PC-3 (cell line): Measurements from ENCODE around the gene AUTS2. TPM values are rescaled to one million over a fixed set of nuclear protein-coding genes. Genes with fewer than 3 reads are reported as not detected.

Experiments
- ATAC-seq: fragments of 200-7000 bp; cut with Tn5 transposase; 2 replicates; pipeline ENCODE4 v1.9.1; 2020; ENCODE audit warnings: mild to moderate bottlenecking, moderate library complexity
- BruUV-seq: library from RNA; stranded (reverse); fragments of 400-500 nt; replicated peaks from 2 replicates; lab custom pipeline; 2021; lab: Mats Ljungman, UMichigan
- CTCF ChIA-PET: fragments of 300-600 bp; sonication (Branson Sonifier 250); formaldehyde crosslinking; loops from one replicate; lab custom pipeline; 2022; ENCODE audit warnings: antibody characterized with exemption; lab: Charles Lee
- POLR2A ChIA-PET: fragments of 300-600 bp; sonication (Branson Sonifier 250); formaldehyde crosslinking; loops from one replicate; lab custom pipeline; 2022; ENCODE audit warnings: antibody characterized with exemption; ENCODE audit not compliant: unreplicated experiment; lab: Charles Lee
- DNase-seq: peaks from one replicate; pipeline ENCODE4 v3.0.0-alpha.2; 2015
- H2AFZ ChIP-seq: fragments of 300-600 bp; sonication (generic); 2 replicates; pipeline ENCODE4 v1.6.0; 2016; ENCODE audit warnings: antibody characterized with exemption, low read length
- H3F3A ChIP-seq: fragments of 300-600 bp; sonication (generic); one replicate; pipeline ENCODE4 v1.6.0; 2017; ENCODE audit warnings: antibody characterized with exemption, low read length, control low read depth, mild to moderate bottlenecking; ENCODE audit not compliant: unreplicated experiment
- H3K27ac ChIP-seq: fragments of 300-600 bp; sonication (generic); 2 replicates; pipeline ENCODE4 v1.5.1; 2016; ENCODE audit warnings: mild to moderate bottlenecking, low read length
- H3K27me3 ChIP-seq: fragments of 300-600 bp; sonication (generic); 2 replicates; pipeline ENCODE4 v1.6.1; 2016; ENCODE audit warnings: low read length, mixed read lengths
- H3K36me3 ChIP-seq: fragments of 300-600 bp; sonication (generic); 2 replicates; pipeline ENCODE4 v1.6.1; 2016; ENCODE audit warnings: low read depth, mixed run types, low read length, mixed read lengths
- H3K4me1 ChIP-seq: fragments of 300-600 bp; sonication (generic); 2 replicates; pipeline ENCODE4 v1.5.1; 2016; ENCODE audit warnings: low read length; ENCODE audit not compliant: insufficient read depth
- H3K4me2 ChIP-seq: fragments of 300-600 bp; sonication (generic); 2 replicates; pipeline ENCODE4 v1.6.0; 2016; ENCODE audit warnings: low read length
- H3K4me3 ChIP-seq: fragments of 300-600 bp; sonication (generic); 2 replicates; pipeline ENCODE4 v1.5.1; 2016; ENCODE audit warnings: mild to moderate bottlenecking, low read length, mixed read lengths
- H3K79me2 ChIP-seq: fragments of 300-600 bp; sonication (generic); 2 replicates; pipeline ENCODE4 v1.6.1; 2017; ENCODE audit warnings: low read length, mixed read lengths
- H3K9ac ChIP-seq: fragments of 300-600 bp; sonication (generic); 2 replicates; pipeline ENCODE4 v1.6.0; 2016; ENCODE audit warnings: mild to moderate bottlenecking, low read length
- H3K9me2 ChIP-seq: fragments of 300-600 bp; sonication (generic); replicated peaks from 2 replicates; pipeline ENCODE4 v1.6.1; 2016; ENCODE audit warnings: mixed run types, low read length, mixed read lengths
- H3K9me3 ChIP-seq: fragments of 300-600 bp; sonication (generic); 2 replicates; pipeline ENCODE4 v1.6.1; 2016; ENCODE audit warnings: low read length, mixed read lengths
- H4K20me1 ChIP-seq: fragments of 300-600 bp; sonication (generic); 2 replicates; pipeline ENCODE4 v1.6.1; 2016; ENCODE audit warnings: low read length, mixed read lengths
- CTCF ChIP-seq: fragments of 300-600 bp; sonication (generic); conservative IDR thresholded peaks from 2 replicates; pipeline ENCODE4 v1.5.1; 2017; ENCODE audit warnings: antibody characterized with exemption, low read depth, mild to moderate bottlenecking, low read length
- EZH2 ChIP-seq: fragments of 300-600 bp; sonication (generic); IDR thresholded peaks from one replicate; pipeline ENCODE4 v1.6.1; 2017; ENCODE audit warnings: antibody characterized with exemption, mild to moderate bottlenecking, low read length; ENCODE audit not compliant: unreplicated experiment
- EZH2phosphoT487 ChIP-seq: fragments of 300-600 bp; sonication (generic); IDR thresholded peaks from 2 replicates; pipeline ENCODE4 v1.6.1; 2018; ENCODE audit warnings: mild to moderate bottlenecking, antibody characterized with exemption, low read length, borderline replicate concordance
- intact Hi-C: fragments of 100-400 bp; cut with micrococcal nuclease; formaldehyde crosslinking; loops from 2 replicates; pipeline ENCODE4 v1.9.0; 2023
- total RNA-seq: library from RNA; depleted of rRNA; stranded (reverse); fragments of >200 nt; gene quantifications from 2 replicates; pipeline ENCODE4 v1.2.3, GENCODE V29; 2014

The AUTS2 gene
- total RNA-seq, 1 experiment from 2014 or later: not detected

DNA sequence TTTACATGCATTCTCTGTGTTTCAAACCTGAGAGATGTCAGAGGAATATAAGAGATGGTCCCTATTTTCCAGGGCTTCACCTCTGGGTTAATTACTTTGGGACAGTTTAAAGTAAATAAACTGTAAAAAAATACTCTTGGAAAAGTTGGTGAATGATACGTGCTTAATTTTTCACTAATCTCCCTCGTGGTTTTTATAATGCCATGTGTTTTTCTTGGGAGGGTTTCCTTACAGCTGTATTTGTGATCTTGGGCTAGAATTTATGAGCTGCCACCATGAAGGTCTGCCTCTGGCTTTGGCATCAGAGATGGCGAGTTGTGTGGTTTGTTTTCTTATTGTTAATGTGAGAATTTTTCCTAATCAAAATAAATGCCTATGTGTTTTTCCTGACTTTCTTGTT is 322.5 kb downstream of the AUTS2 start:
- H2AFZ ChIP-seq: no peak overlapping the region
- H4K20me1 ChIP-seq: no peaks in the 10 kb centered on the region
- H3F3A ChIP-seq: no peaks in the 10 kb centered on the region
- POLR2A ChIA-PET: no interaction called here
- CTCF ChIA-PET: no interaction called here
- intact Hi-C loops: no loop called here
- no peaks in the 10 kb centered on the region for H3K4me1 ChIP-seq
- H3K27me3 ChIP-seq: no peaks in the 10 kb centered on the region
- H3K79me2 ChIP-seq: no peaks in the 10 kb centered on the region
- H3K27ac ChIP-seq: no peak overlapping the region
- 0 out of 2 replicates have a peak, but pooled peaks cover under 1% of the 10 kb centered on the region for H3K9me3 ChIP-seq
- no peaks in the 10 kb centered on the region for H3K9me2 ChIP-seq
- no peak overlapping the region for H3K9ac ChIP-seq
- no peak for ATAC-seq
- no peaks in the 10 kb centered on the region for H3K36me3 ChIP-seq
- BruUV-seq: no TSS peak
- no peak overlapping the region for H3K4me2 ChIP-seq
- TF ChIP-seq EZH2: no peak
- no peak for TF ChIP-seq CTCF
- no peak for TF ChIP-seq EZH2phosphoT487
- H3K4me3 ChIP-seq: no peak overlapping the region
- no peak for DNase-seq

DNA sequence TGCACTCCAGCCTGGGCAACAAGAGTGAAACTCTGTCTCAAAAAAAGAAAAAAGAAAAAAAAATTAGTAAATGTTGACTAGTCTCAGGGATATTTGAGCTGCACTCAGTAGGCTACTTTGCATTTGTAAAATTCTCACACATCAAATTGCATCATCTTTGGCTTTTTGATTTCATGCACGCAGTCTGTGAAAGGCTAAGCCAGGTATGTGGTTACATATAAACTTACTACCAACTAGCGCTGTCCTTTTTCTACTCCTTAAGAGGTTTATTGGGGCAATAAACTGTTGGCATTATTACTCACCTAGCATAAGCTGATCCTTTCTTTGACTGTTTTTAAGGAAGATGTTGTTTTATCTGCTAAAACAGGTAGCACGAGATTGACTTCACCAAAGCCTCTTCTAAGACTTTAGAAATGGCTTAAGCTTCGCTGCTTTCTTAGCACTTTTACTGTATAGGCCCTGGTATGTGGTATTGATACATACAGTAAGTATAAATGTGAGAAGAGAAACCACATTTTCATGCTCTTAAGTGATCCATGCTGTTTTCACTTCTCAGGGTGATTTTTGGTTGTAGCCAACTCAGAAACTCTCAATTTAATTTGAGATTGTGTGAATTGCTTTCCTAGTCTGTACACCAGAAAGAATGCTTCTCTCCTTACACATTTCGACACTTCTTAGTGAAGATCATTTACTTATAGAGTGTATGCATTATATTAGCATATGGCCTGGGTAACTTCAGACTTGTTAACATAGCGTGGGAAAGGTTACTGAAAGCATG is 323.9 kb downstream of the AUTS2 start:
- CTCF ChIA-PET: no interaction called here
- H3K36me3 ChIP-seq: no peaks in the 10 kb centered on the region

More for the DNA sequence above, 323.9 kb downstream of the AUTS2 start:
- Histone ChIP-seq H3K9me3 (0 out of 2 replicates have a peak, but pooled peaks cover 3% of the 10 kb centered on the region), H3K4me1 (no peaks in the 10 kb centered on the region), H2AFZ (no peak overlapping the region), H3K4me3 (no peak overlapping the region), H3K79me2 (no peaks in the 10 kb centered on the region), H3K9ac (no peak overlapping the region), H3F3A (no peaks in the 10 kb centered on the region), H3K27ac (no peak overlapping the region), H3K4me2 (no peak overlapping the region), H4K20me1 (no peaks in the 10 kb centered on the region), H3K27me3 (no peaks in the 10 kb centered on the region), H3K9me2 (no peaks in the 10 kb centered on the region)
- no peak for TF ChIP-seq EZH2
- no peak for TF ChIP-seq CTCF
- no peak for TF ChIP-seq EZH2phosphoT487
- POLR2A ChIA-PET: no interaction called here
- DNase-seq: no peak
- intact Hi-C loops: no loop called here
- ATAC-seq: no peak
- BruUV-seq: no TSS peak
